ENCODE results near the gene TMSB15B.
"Not testable (repeated sequence)": the region's sequence is repeated elsewhere in the genome, so short reads cannot be mapped to it uniquely, and the experiment has no call there.

TMSB15B gene

DNA sequence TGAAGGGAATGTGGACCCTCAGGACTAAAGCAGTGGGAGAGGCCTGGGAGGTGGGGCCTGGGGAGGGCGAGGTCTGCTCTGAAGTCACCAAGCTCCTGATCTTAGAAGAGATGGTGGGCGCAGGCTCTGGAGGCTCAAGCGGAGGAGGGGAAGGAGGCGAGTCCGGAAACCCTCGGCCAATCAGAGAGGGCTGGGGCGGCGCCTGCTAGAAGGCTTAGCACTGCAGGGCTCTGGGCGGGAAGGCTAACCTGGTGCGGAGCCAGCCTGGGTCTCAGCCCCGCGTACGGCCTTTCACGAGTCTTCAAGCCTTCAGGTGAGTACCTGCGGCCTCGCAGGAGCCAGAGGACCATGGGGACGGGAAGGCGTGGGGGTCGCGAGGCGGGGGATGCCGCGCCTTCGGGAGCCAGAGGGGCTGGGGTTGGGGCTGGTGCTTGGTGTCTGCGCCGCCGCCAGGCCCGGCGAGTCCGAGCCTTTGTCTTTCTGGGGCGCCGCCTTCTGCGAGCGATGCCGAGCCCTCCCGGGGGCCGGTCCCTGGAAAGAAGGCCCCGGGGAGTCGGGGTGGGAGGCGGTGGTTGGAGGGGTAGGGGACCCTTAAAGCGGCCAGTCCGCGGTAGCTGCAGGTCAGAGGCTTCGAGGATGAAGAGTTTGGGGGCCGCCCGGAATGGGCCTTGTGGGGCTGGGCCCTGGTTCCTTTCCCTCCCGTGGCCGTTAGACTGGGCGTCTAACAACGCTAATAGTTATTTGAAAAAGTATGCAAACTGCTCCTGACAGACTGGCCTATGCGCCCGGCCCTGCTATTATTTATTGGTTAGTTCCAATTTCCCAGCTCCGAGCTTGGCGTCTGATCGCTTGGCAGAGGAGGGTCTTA lies at the start of gene TMSB15B:
Gene TMSB15B, plus strand, starts transcription at position 217 of the 868 bp plus-strand sequence.
- not testable (repeated sequence) for DNase-seq (ENCODE audit: low read depth)

DNA sequence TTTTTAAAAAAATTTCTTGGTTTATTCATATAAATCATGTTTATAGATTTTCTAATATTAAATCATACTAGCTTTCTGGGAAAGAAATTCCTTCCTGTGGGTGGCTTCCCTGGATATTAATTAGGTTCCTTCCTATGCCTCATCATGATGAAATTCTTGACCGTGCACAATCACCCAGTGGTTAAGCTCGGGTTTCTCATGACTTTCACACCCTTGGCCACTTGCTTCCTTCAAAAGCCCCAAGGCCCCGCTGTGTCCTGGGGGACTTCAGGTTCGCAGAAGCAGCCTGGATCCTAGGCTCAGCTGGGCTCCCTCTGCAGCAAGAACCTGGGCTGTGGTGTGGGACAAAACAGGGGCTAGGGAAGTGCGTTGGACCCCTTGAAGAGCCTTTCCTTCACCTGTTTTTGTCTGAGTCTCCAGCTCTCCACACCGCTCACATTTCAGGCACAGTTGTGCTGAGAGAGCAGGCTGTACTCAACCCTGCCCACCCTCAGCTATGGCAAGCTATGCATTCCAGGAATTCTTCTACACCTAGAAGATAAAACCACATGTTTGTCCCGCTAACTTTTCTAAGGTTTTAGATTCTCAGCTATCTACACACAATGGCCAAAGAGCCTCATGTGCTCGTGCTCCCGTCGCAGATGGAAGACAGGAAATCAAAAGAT lies 48.9 kb upstream of the TMSB15B start:
- DNase-seq (ENCODE audit: low read depth) = no peak

DNA sequence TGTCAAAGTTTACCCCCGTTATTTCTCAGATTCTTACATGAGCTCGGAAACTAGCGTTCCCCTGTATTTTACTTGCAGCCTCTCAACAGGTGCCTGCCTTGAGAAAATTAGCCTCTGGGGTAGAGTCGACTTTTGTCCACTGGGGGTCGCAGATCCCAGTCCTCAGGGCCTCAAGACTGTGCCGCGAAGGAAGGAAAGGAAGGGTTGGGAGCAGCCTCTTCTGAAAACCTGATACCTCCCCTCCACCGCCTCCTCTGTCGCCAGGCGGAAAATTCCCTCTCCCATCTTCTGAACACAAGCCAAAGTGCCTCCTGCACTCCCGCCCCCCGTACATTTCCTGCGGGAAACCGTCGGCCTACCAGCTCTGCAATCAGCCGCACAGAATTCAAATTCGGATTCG lies 44.4 kb upstream of the TMSB15B start:
- DNase-seq (ENCODE audit: low read depth) = peak; percentile 22

GRCh38 chrX:103918571-103919269 lies 43.7 kb upstream of the TMSB15B start:
- DNase-seq (ENCODE audit: low read depth) = peak; percentile 42

GRCh38 chrX:103919270-103919637 lies 43.2 kb upstream of the TMSB15B start:
- DNase-seq (ENCODE audit: low read depth) = peak; percentile 6

GRCh38 chrX:103920515-103920914 lies 41.9 kb upstream of the TMSB15B start:
- DNase-seq (ENCODE audit: low read depth) = not testable (repeated sequence)

DNA sequence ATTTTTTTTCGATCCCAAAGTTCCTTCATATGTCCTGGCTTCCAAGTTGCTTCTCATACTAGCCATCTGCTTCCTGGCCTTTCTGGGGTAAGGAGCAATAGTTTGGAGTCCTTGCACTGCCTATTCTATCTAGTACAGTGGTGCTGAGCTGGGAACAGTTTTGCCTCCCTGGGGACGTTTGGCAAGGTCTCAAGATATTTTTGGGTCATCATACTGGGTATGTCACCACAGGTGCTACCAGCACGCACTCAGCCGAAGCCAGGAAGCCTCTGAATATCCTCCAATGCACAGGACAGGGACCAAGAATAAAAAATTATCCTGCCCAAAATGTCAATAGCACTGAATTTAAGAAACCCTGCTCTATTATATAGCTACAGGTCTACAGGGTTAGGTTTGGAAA lies 35.4 kb upstream of the TMSB15B start:
- no peak for DNase-seq (ENCODE audit: low read depth)

- no peak for DNase-seq (ENCODE audit: low read depth)
Measured at GRCh38 chrX:103927633-103928032, 34.8 kb upstream of the TMSB15B start.

DNA sequence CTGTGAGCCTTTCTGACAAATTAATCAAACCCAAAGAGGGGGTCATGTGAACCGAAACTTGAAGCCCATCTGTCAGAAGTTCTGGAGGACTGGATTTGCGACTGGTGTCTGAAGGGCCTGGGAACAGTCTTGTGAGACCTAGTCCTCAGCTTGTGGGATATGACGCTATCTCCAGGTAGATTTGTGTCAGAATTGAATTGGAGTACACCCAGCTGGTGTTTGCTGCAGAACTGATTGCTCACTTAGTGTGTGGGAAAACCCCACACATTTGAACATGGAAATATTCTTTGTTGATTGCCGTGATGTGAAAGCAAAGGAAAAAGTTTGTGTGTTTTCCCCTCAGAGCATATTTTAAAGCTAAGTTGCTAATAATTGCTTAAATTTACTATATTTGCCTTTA lies 30.3 kb upstream of the TMSB15B start:
- DNase-seq (ENCODE audit: low read depth) = no peak

GRCh38 chrX:103940257-103940656 lies 22.2 kb upstream of the TMSB15B start:
- not testable (repeated sequence) for DNase-seq (ENCODE audit: low read depth)

DNA sequence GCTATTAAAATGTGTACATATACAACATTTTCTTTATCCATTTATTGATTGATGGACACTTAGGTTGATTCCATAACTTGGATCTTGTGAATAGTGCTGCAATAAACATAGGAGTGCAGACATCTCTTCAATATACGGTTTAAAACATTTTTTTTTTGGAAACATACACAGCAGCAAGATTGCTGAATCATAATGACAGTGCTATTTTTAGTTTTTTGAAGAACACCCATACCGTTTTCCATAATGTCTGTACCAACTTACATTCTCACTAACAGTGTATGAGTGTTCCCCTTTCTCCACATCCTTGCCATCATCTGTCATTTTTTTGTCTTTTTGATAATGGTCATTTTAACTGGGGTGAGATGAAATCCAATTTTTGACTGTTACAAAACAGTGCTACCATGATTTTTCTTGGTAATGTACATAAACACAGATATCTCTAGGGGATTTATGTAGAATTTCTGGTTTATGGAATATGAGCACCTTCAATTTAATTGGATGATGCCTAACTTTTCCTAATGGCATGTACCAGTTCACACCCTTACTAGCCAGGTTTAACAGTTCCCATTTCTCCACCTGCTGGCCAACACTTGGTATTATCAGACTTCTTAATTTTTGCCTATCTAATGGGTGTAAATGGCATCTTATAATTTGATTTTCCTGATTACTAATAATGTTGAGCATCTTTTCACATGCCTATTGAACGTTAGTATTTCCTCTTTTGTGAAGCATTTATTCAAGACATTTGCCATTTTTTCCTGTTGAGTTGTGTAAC lies 21.0 kb upstream of the TMSB15B start:
- no peak for DNase-seq (ENCODE audit: low read depth)

DNA sequence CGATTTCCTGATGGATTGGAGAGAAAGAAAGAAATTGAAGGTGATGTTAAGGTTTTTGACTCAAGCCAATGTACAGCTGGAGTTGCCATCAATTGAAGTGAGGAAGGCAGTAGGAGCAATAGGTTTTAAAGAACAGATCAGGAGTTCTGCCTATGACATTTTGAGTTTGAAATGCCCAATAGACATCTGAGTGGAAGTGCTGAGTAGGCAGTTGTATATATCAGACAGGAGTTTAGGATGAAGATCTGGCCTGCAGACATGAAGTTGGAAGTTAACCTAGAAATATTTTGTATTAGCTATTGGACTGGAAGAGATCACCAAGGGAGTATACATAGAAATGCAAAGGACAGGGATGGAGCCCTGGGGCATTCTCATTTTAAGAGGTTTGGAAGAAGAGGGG lies 12.9 kb upstream of the TMSB15B start:
- no peak for DNase-seq (ENCODE audit: low read depth)

- no peak for DNase-seq (ENCODE audit: low read depth)
Measured at GRCh38 chrX:103953353-103953752, 9.1 kb upstream of the TMSB15B start.

GRCh38 chrX:103954259-103954658 lies 8.2 kb upstream of the TMSB15B start:
- no peak for DNase-seq (ENCODE audit: low read depth)

- DNase-seq (ENCODE audit: low read depth) = not testable (repeated sequence)
Measured at GRCh38 chrX:103960599-103960998, 1.8 kb upstream of the TMSB15B start.

DNA sequence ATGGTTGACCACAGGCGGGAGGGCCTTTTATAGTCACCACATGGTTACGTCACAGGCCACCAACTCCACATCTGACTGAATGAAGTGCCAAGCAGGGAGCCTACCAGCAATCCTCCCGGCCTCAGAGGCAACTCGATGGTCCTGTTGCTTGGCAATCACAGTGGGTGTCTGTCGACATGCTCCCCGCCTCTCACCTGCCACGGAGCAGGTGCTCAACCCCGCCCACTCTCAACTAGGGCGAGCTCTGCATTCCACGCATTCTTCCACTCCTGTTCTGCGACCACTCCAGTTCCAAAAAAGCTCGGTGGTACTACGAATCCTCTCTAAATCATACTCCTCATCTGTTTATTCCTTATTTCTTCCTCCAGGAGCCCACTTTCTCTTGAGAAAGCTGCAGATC lies 21.1 kb downstream of the TMSB15B start:
- not testable (repeated sequence) for DNase-seq (ENCODE audit: low read depth)

DNA sequence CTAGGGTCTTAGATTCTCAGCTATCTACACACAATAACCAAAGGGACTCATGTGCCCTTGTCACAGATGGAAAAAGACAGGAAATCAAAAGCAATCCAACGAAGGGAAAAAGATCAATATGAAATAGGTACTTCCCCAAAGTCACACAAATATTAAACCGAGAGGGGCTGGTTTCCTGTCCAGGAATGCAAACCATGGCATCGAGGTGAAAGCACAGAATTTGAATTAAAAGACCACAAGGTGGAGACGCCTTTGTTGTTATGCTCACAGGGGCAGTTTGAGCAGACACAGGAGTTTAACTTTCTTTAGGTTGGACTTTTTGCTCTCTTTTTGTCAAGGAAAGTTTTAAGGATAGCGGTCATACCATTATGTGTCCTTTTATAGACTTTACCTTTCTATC lies 36.8 kb downstream of the TMSB15B start:
- DNase-seq (ENCODE audit: low read depth) = no peak

DNA sequence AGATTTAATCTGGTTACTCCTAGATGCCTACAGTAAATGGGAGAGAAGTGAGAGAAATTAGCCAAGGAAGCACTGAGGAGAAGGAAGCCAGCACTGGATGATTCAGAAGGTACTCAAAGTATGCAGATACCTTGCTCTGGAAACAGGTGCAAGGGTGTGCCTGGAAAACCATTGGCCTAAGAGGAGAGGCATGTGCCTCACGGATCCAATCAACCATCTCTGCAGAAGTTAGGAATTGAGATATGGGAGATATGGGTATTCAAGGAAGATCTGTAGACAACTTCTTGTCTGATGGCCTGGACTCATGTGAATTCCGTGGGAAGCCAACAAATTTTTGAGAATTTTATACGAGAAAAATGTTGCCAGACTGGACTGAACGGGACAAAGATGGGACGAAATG lies 46.4 kb downstream of the TMSB15B start:
- DNase-seq (ENCODE audit: low read depth) = no peak

GRCh38 chrX:104013158-104013557 lies 50.7 kb downstream of the TMSB15B start:
- no peak for DNase-seq (ENCODE audit: low read depth)

GRCh38 chrX:104013606-104014005 lies 51.2 kb downstream of the TMSB15B start, which contains the start of gene H2BW1:
Gene H2BW1 (minus strand): TSS chrX:104013708. CDS start chrX:104013576, 132 bp downstream.
- no peak for DNase-seq (ENCODE audit: low read depth)

- DNase-seq (ENCODE audit: low read depth) = not testable (repeated sequence)
Measured at GRCh38 chrX:104015576-104015975, 53.1 kb downstream of the TMSB15B start.

Measured in activated T-cell treated with anti-CD3 and anti-CD28 coated beads for 24 hours (primary cell).